NAMALWA (cell line): ENCODE data around the gene CEPT1.
A peak's percentile ranks its signal among the peaks of the same experiment; 100 is the strongest.

Source experiments
- DNase-seq: peaks from one replicate; pipeline ENCODE4 v3.0.0-alpha.2; 2015; ENCODE audit warnings: low spot score

Gene CEPT1

GRCh38 chr1:111145963-111146768 is 6.1 kb downstream of the CEPT1 start:
- no peak for DNase-seq

- no peak for DNase-seq
Observed at GRCh38 chr1:111147948-111148347, 7.9 kb downstream of the CEPT1 start.

GRCh38 chr1:111148376-111148881 is 8.4 kb downstream of the CEPT1 start:
- DNase-seq = no peak

GRCh38 chr1:111151838-111152237 is 11.8 kb downstream of the CEPT1 start:
- DNase-seq = no peak

GRCh38 chr1:111154021-111154999 is 14.3 kb downstream of the CEPT1 start:
- DNase-seq = no peak

- no peak for DNase-seq
Observed at GRCh38 chr1:111157431-111157830, 17.4 kb downstream of the CEPT1 start.

GRCh38 chr1:111161843-111162487 is 21.9 kb downstream of the CEPT1 start:
- no peak for DNase-seq

- DNase-seq = no peak
Observed at GRCh38 chr1:111162488-111162880, 22.5 kb downstream of the CEPT1 start.

- no peak for DNase-seq
Observed at GRCh38 chr1:111163363-111163762, 23.3 kb downstream of the CEPT1 start.

GRCh38 chr1:111164151-111164550 is 24.1 kb downstream of the CEPT1 start:
- DNase-seq = no peak

- no peak for DNase-seq
Observed at GRCh38 chr1:111172463-111172862, 32.4 kb downstream of the CEPT1 start.

- no peak for DNase-seq
Observed at GRCh38 chr1:111174070-111174469, 34.0 kb downstream of the CEPT1 start.

- DNase-seq = no peak
Observed at GRCh38 chr1:111175349-111175748, 35.3 kb downstream of the CEPT1 start.

GRCh38 chr1:111176678-111177077 is 36.7 kb downstream of the CEPT1 start:
- peak; percentile 13 for DNase-seq

GRCh38 chr1:111179968-111180533 is 40.0 kb downstream of the CEPT1 start:
- no peak for DNase-seq

GRCh38 chr1:111182052-111182451 is 42.0 kb downstream of the CEPT1 start:
- DNase-seq = no peak

- DNase-seq = no peak
Observed at GRCh38 chr1:111183308-111184069, 43.5 kb downstream of the CEPT1 start.

GRCh38 chr1:111184663-111185062 is 44.6 kb downstream of the CEPT1 start:
- DNase-seq = no peak

- DNase-seq = no peak
Observed at GRCh38 chr1:111190931-111191451, 51.0 kb downstream of the CEPT1 start.

- DNase-seq = no peak
Observed at GRCh38 chr1:111191496-111191895, 51.5 kb downstream of the CEPT1 start.

- no peak for DNase-seq
Observed at GRCh38 chr1:111192074-111192473, 52.1 kb downstream of the CEPT1 start.
